Peyer's patch (tissue), 4 donors: ENCODE measurements around the gene MACC1.

Experiments
- CTCF ChIP-seq, 6 experiments: fragments of 450-650 bp in 4 of 6; fragments of 200-600 bp in 2 of 6; sonication (generic) in 1 of 6; IDR thresholded peaks; one replicate each; pipeline ENCODE4 v1.5.1; 2017 to 2019; ENCODE audit warnings: antibody characterized with exemption in 6 of 6, mild to moderate bottlenecking in 3 of 6, moderate library complexity in 1 of 6
- POLR2A ChIP-seq, 2 donors: fragments of 450-650 bp; IDR thresholded peaks; one replicate each; pipeline ENCODE4 v1.5.1; 2017; ENCODE audit warnings: antibody characterized with exemption in 2 of 2, mild to moderate bottlenecking in 2 of 2, moderate library complexity in 2 of 2

GRCh38 chr7:20146451-20146850, 70.7 kb downstream of the MACC1 start:
- TF ChIP-seq CTCF (IDR thresholded peaks at IDR 0.05) (no peak), POLR2A (IDR thresholded peaks at IDR 0.05) (no peak)
